ENCODE measurements around the gene FSTL3.

FSTL3 gene

DNA sequence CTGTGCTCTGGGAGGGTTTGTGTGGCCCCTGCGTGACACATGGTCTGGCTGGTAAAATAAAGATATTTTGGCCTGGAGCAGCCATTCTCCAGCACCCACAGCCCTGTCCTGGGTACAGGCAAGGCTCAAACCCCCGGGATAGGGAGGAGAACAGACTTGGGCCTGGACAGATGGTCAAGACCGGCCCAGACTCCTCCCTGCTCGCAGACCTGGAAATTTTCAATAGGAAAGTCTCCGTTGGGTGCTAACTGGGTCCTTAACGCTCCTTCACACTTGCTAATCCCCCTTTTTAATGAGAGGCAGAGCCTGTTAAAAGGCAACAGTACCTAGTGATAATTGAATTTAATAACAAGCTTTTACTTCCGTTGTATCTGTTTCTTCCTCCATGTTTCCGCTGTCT lies 35.1 kb downstream of the FSTL3 start:
- no peak overlapping the region for H3K4me3 ChIP-seq (ENCODE audit: low read depth, low read length)
- TF ChIP-seq, protein P1, sequence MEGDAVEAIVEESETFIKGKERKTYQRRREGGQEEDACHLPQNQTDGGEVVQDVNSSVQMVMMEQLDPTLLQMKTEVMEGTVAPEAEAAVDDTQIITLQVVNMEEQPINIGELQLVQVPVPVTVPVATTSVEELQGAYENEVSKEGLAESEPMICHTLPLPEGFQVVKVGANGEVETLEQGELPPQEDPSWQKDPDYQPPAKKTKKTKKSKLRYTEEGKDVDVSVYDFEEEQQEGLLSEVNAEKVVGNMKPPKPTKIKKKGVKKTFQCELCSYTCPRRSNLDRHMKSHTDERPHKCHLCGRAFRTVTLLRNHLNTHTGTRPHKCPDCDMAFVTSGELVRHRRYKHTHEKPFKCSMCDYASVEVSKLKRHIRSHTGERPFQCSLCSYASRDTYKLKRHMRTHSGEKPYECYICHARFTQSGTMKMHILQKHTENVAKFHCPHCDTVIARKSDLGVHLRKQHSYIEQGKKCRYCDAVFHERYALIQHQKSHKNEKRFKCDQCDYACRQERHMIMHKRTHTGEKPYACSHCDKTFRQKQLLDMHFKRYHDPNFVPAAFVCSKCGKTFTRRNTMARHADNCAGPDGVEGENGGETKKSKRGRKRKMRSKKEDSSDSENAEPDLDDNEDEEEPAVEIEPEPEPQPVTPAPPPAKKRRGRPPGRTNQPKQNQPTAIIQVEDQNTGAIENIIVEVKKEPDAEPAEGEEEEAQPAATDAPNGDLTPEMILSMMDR (conservative IDR thresholded peaks at IDR 0.05; ENCODE audit: low read depth, low read length) = no peak
- no peak for DNase-seq (ENCODE audit: low read depth)

DNA sequence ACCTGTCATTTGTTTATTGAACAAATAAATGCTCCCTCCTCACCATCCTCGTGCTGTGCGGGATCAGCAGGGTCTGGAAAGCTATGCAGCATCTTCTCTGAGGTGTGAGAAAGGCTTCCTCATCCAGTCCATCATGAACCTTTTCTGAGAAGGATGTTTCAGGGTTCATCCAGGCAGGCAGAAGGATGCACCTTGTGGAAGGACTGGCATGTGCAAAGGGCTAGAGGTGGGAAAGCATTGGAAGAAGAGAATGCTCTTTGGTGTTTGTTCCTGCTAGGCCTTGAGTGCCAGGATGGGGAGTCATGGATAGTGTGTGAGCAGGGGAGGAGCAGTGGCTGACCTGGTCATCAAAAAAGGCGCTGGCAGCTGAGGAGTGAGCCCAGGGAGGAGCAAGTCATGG lies 39.2 kb downstream of the FSTL3 start:
- H3K4me3 ChIP-seq (ENCODE audit: low read depth, low read length) = no peak overlapping the region
- DNase-seq (ENCODE audit: low read depth) = no peak
- TF ChIP-seq, protein P1 (conservative IDR thresholded peaks at IDR 0.05; ENCODE audit: low read depth, low read length) = no peak

DNA sequence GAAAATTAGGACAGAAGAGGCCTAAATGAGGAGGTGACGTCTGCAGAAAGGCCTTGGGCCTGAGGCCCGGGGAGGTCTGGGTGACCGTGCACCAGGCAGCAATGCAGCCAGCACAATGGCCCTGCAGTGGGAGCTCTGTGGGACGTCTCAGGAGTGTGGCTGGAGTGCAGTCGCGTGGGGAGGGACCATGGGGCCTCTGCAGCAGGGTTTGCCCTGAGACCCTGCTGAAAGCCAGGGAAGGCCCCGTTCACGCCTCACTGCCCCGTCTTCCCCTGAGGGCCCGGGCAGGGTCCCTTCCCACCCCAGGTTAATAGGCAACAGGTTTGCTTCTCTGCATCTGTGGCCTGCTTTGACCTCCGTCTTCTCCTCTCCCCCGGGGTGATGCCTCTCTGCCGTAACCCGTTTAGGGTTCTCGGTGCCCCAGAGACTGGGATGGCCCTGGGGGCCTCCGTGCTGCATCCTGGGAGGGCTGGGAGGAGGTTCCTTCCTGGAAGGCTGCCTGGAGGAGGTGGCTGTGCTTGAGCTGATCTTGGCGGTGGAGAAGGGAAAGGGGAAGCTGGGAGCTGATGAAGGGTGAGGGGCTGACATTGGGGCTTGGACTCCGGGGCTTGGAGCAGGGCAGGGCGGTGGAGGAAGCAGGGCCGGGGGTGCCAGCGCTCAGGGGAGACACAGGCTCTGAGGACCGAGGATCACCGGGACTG lies 42.2 kb downstream of the FSTL3 start:
- H3K4me3 ChIP-seq (ENCODE audit: low read depth, low read length) = no peak overlapping the region
- TF ChIP-seq, protein P1 (conservative IDR thresholded peaks at IDR 0.05; ENCODE audit: low read depth, low read length) = no peak
- DNase-seq (ENCODE audit: low read depth) = no peak

DNA sequence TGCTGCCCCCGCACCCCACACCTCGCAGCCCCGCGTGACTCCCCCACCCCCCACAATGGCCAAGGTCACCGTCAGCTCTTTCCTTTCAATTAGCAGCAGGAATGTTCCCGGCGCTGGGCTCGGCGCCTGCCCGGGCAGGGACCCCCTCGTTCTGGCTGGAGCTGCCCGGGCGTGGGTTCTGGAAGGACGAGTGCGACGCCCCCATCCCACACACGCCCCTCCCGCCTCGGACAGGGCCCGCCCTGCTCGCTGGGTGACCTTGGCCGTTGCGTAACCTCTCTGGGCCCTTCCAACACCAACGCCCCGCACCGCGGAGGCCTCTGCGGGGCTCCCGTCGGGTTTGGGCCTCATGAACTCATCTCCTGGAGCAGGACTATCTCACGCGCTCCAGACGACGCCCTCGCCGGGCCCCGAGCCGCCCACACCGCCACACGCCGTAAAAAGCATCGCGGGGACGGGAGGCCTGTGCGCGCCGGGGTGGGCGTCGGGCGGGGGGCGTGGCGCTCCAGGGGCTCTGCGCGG lies 42.9 kb downstream of the FSTL3 start:
- TF ChIP-seq, protein P1 (conservative IDR thresholded peaks at IDR 0.05; ENCODE audit: low read depth, low read length) = no peak
- no peak overlapping the region for H3K4me3 ChIP-seq (ENCODE audit: low read depth, low read length)
- DNase-seq (ENCODE audit: low read depth) = peak; percentile 53

DNA sequence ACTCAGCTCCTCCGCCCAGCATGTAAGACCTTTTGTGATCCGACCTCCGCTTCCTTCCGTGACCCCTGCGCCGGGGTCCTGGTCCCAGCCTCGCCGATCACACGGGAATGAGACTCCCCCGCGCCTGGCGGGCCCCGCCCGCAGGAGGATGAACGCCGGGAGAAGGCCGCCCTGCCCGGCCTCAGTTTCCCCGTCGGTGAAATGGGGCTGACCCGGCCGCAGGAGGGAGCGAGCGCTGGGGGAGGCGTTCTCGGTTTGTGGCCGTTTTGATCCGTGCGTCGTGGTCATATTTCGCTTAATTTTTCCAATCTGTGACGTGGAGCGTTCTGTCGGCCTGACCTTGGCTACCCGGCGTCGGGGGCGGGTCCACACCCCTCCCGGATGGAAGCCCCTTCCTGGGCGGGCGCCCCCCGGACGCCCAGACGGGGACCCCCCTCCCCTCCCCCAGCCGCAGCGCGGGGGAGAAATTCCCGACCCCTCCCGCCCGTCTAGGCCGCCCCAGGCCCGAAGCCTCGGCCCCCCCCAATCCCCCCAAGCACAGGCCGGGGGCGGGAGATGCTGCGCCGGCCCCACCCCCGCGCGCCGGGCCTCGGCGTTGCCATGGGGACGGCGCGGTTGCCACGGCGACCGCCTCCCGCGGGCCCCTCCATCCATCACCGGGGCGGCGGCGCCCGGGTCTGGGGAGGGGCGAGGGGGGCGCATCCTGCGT lies 43.6 kb downstream of the FSTL3 start:
- TF ChIP-seq, protein P1 (conservative IDR thresholded peaks at IDR 0.05; ENCODE audit: low read depth, low read length) = no peak
- H3K4me3 ChIP-seq (ENCODE audit: low read depth, low read length) = no peak overlapping the region
- DNase-seq (ENCODE audit: low read depth) = no peak

DNA sequence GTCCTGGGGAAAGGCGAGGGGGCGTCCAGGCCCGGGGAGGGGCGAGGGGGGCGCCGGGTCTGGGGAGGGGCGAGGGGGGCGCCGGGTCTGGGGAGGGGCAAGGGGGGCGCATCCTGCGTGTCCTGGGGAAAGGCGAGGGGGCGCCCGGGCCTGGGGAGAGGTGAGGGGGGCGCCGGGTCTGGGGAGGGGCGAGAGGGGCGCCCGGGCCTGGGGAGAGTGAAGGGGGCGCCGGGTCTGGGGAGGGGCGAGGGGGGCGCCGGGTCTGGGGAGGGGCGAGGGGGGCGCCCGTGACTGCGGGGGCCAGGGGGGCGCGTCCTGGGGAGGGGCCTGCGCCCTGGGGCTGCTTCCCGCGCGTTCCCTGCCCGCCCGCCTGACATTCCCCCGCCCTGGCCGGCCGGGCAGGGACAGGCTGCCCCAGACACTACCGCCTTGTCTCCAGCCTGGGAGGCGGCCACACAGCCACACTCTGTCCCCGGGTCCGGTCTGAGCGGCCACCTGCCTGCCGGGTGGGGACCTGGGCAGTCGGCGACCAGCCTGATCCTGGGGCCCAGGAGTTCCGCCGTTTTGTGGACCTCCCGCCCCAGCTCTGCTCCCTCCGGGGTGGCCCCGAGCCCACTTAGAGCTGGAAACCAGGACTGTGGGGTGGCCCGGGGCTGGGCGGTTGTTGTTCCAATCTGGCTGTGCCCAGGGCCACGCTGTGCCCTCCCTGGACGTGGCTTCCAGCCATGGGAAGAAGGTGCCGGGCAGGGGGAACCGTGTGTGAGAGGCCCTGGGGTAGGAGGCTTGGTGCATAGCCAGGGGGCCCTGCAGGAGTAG lies 44.4 kb downstream of the FSTL3 start:
- TF ChIP-seq, protein P1 (conservative IDR thresholded peaks at IDR 0.05; ENCODE audit: low read depth, low read length) = no peak
- DNase-seq (ENCODE audit: low read depth) = no peak
- H3K4me3 ChIP-seq (ENCODE audit: low read depth, low read length) = no peak overlapping the region

Measured in choroid plexus epithelial cell (primary cell).